ENCODE measurements around the gene ZBTB8A.

DNA sequence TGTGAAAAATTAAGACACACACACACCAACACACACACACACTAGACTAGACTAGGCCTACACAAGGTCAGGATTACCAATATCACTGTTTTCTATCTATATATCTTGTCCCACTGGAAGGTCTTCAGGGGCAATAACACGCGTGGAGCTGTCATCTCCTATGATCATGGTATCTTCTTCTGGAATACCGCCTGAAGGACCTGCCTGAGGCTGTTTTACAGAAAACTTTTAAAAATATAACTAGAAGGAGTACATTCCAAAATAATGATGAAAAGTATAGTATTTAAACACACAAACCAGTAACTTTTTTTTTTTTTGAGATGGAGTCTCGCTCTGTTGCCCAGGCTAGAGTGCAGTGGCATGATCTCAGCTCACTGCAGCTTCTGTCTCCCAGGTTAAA, 20.3 kb upstream of the ZBTB8A start:
- TF ChIP-seq, protein P1, sequence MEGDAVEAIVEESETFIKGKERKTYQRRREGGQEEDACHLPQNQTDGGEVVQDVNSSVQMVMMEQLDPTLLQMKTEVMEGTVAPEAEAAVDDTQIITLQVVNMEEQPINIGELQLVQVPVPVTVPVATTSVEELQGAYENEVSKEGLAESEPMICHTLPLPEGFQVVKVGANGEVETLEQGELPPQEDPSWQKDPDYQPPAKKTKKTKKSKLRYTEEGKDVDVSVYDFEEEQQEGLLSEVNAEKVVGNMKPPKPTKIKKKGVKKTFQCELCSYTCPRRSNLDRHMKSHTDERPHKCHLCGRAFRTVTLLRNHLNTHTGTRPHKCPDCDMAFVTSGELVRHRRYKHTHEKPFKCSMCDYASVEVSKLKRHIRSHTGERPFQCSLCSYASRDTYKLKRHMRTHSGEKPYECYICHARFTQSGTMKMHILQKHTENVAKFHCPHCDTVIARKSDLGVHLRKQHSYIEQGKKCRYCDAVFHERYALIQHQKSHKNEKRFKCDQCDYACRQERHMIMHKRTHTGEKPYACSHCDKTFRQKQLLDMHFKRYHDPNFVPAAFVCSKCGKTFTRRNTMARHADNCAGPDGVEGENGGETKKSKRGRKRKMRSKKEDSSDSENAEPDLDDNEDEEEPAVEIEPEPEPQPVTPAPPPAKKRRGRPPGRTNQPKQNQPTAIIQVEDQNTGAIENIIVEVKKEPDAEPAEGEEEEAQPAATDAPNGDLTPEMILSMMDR (conservative IDR thresholded peaks at IDR 0.05): no peak
- no peak for TF ChIP-seq EZH2 (IDR thresholded peaks at IDR 0.05; ENCODE audit: low read depth)

Measured in PC-9 (cell line).